Measurements from ENCODE around the gene PRKACB.

The PRKACB gene

GRCh38 chr1:84122780-84123382 is 21.2 kb upstream of the PRKACB start:
- DNase-seq (ENCODE audit: low read depth in 1 of 2, low spot score in 1 of 2) = peak in 1 of 2 experiments; percentile 53
- no peak for TF ChIP-seq JUND (IDR thresholded peaks at IDR 0.05; ENCODE audit: low read depth)
- in situ Hi-C loops (cut with HindIII; ENCODE audit: low pct_unique_long_range_greater_than_20kb, low sequenced_read_pairs) = no loop called here

GRCh38 chr1:84133479-84133878 is 10.6 kb upstream of the PRKACB start:
- TF ChIP-seq JUND (IDR thresholded peaks at IDR 0.05; ENCODE audit: low read depth) = no peak
- in situ Hi-C loops (cut with HindIII; ENCODE audit: low pct_unique_long_range_greater_than_20kb, low sequenced_read_pairs) = no loop called here
- no peak for DNase-seq (ENCODE audit: low read depth in 1 of 2, low spot score in 1 of 2)

- no peak for TF ChIP-seq JUND (IDR thresholded peaks at IDR 0.05; ENCODE audit: low read depth)
- in situ Hi-C loops (cut with HindIII; ENCODE audit: low pct_unique_long_range_greater_than_20kb, low sequenced_read_pairs) = no loop called here
- no peak for DNase-seq (ENCODE audit: low read depth in 1 of 2, low spot score in 1 of 2)
These were observed 8.7 kb upstream of the PRKACB start for GRCh38 chr1:84135341-84135740.

GRCh38 chr1:84141182-84142003 is 2.7 kb upstream of the PRKACB start:
- TF ChIP-seq JUND (IDR thresholded peaks at IDR 0.05; ENCODE audit: low read depth) = no peak
- peak in 1 of 2 experiments; percentile 23 for DNase-seq (ENCODE audit: low read depth in 1 of 2, low spot score in 1 of 2)
- in situ Hi-C loops (cut with HindIII; ENCODE audit: low pct_unique_long_range_greater_than_20kb, low sequenced_read_pairs) = no loop called here

GRCh38 chr1:84145068-84145467 is 997 bp downstream of the PRKACB start:
- no peak for DNase-seq (ENCODE audit: low read depth in 1 of 2, low spot score in 1 of 2)
- TF ChIP-seq JUND (IDR thresholded peaks at IDR 0.05; ENCODE audit: low read depth) = no peak
- in situ Hi-C loops (cut with HindIII; ENCODE audit: low pct_unique_long_range_greater_than_20kb, low sequenced_read_pairs) = no loop called here

- DNase-seq (ENCODE audit: low read depth in 1 of 2, low spot score in 1 of 2) = no peak
- TF ChIP-seq JUND (IDR thresholded peaks at IDR 0.05; ENCODE audit: low read depth) = no peak
- in situ Hi-C loops (cut with HindIII; ENCODE audit: low pct_unique_long_range_greater_than_20kb, low sequenced_read_pairs) = no loop called here
These were observed 2.5 kb downstream of the PRKACB start for GRCh38 chr1:84146411-84147032.

GRCh38 chr1:84148758-84149157 is 4.7 kb downstream of the PRKACB start:
- DNase-seq (ENCODE audit: low read depth in 1 of 2, low spot score in 1 of 2) = no peak
- in situ Hi-C loops (cut with HindIII; ENCODE audit: low pct_unique_long_range_greater_than_20kb, low sequenced_read_pairs) = no loop called here
- TF ChIP-seq JUND (IDR thresholded peaks at IDR 0.05; ENCODE audit: low read depth) = no peak

GRCh38 chr1:84152649-84153056 is 8.6 kb downstream of the PRKACB start:
- DNase-seq (ENCODE audit: low read depth in 1 of 2, low spot score in 1 of 2) = no peak
- in situ Hi-C loops (cut with HindIII; ENCODE audit: low pct_unique_long_range_greater_than_20kb, low sequenced_read_pairs) = no loop called here
- no peak for TF ChIP-seq JUND (IDR thresholded peaks at IDR 0.05; ENCODE audit: low read depth)

GRCh38 chr1:84155517-84155916 is 11.4 kb downstream of the PRKACB start:
- no peak for DNase-seq (ENCODE audit: low read depth in 1 of 2, low spot score in 1 of 2)
- in situ Hi-C loops (cut with HindIII; ENCODE audit: low pct_unique_long_range_greater_than_20kb, low sequenced_read_pairs) = no loop called here
- no peak for TF ChIP-seq JUND (IDR thresholded peaks at IDR 0.05; ENCODE audit: low read depth)

- in situ Hi-C loops (cut with HindIII; ENCODE audit: low pct_unique_long_range_greater_than_20kb, low sequenced_read_pairs) = no loop called here
- no peak for DNase-seq (ENCODE audit: low read depth in 1 of 2, low spot score in 1 of 2)
- TF ChIP-seq JUND (IDR thresholded peaks at IDR 0.05; ENCODE audit: low read depth) = no peak
These were observed 12.1 kb downstream of the PRKACB start for GRCh38 chr1:84156210-84156621.

- no peak for DNase-seq (ENCODE audit: low read depth in 1 of 2, low spot score in 1 of 2)
- in situ Hi-C loops (cut with HindIII; ENCODE audit: low pct_unique_long_range_greater_than_20kb, low sequenced_read_pairs) = no loop called here
- no peak for TF ChIP-seq JUND (IDR thresholded peaks at IDR 0.05; ENCODE audit: low read depth)
These were observed 15.6 kb downstream of the PRKACB start for GRCh38 chr1:84159533-84160240.

GRCh38 chr1:84162295-84162694 is 18.2 kb downstream of the PRKACB start:
- no peak for DNase-seq (ENCODE audit: low read depth in 1 of 2, low spot score in 1 of 2)
- TF ChIP-seq JUND (IDR thresholded peaks at IDR 0.05; ENCODE audit: low read depth) = no peak
- in situ Hi-C loops (cut with HindIII; ENCODE audit: low pct_unique_long_range_greater_than_20kb, low sequenced_read_pairs) = no loop called here

Measured in T47D (cell line).